Stimulated activated CD8-positive, alpha-beta memory T cell treated with anti-CD3 and anti-CD28 coated beads, Interleukin-4, amount 100 ng/mL, for 48 hours (primary cell): ENCODE measurements around the gene CEP57L1.
"Not testable (repeated sequence)": the region's sequence is repeated elsewhere in the genome, so short reads cannot be mapped to it uniquely, and the experiment has no call there.

ENCODE experiments used
- DNase-seq: peaks from one replicate; pipeline ENCODE4 v3.0.0-alpha.2; 2020

Gene CEP57L1

GRCh38 chr6:109179507-109179906 is 84.2 kb downstream of the CEP57L1 start:
- DNase-seq = no peak

- DNase-seq = no peak
Observed at GRCh38 chr6:109182578-109182977, 87.3 kb downstream of the CEP57L1 start.

- DNase-seq = no peak
Observed at GRCh38 chr6:109183109-109183650, 87.9 kb downstream of the CEP57L1 start.

- no peak for DNase-seq
Observed at GRCh38 chr6:109184638-109185037, 89.3 kb downstream of the CEP57L1 start.

- DNase-seq = peak; percentile 31
Observed at GRCh38 chr6:109186012-109186411, 90.7 kb downstream of the CEP57L1 start.

GRCh38 chr6:109187399-109188114 is 92.2 kb downstream of the CEP57L1 start:
- DNase-seq = peak; percentile 76

- DNase-seq = no peak
Observed at GRCh38 chr6:109188115-109188411, 92.8 kb downstream of the CEP57L1 start.

- not testable (repeated sequence) for DNase-seq
Observed at GRCh38 chr6:109191368-109191767, 96.1 kb downstream of the CEP57L1 start.

- DNase-seq = no peak
Observed at GRCh38 chr6:109192865-109193264, 97.6 kb downstream of the CEP57L1 start.

GRCh38 chr6:109194880-109195279 is 99.6 kb downstream of the CEP57L1 start:
- DNase-seq = no peak

- DNase-seq = no peak
Observed at GRCh38 chr6:109197061-109197460, 101.8 kb downstream of the CEP57L1 start.

- DNase-seq = no peak
Observed at GRCh38 chr6:109202409-109203264, 107.3 kb downstream of the CEP57L1 start.

- DNase-seq = no peak
Observed at GRCh38 chr6:109204511-109204910, 109.2 kb downstream of the CEP57L1 start.

GRCh38 chr6:109212683-109213082 is 117.4 kb downstream of the CEP57L1 start:
- DNase-seq = no peak
